ENCODE measurements around the gene FHOD3. TPM values are rescaled to one million over a fixed set of nuclear protein-coding genes. Genes with fewer than 3 reads are reported as not detected.

FHOD3 gene
- total RNA-seq, 1 donor from 2014 or later, result not detected

DNA sequence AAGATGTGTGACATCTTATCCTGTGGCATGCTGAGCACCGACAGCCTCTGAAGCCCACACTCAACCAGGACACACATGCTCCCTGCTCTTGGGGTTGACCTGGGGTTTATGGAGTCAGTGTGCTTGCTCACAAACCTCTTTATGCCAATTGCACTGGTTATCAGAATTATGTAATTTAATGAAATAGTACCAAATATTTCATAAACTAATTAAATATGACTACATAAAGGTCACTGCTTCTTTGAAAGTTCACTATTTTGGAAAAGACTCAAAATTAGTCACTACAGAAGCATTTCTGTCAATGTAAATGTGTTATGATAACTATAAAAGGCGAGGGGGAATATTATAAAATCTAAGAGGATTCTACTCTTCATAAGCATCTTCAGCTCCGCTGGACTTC is 76.7 kb downstream of the FHOD3 start:
- Mint-ChIP-seq H3K36me3 (ENCODE audit: low read depth) (no peaks in the 10 kb centered on the region), H3K4me3 (no peak overlapping the region), H3K27ac (no peak overlapping the region), H3K4me1 (ENCODE audit: low read depth) (no peaks in the 10 kb centered on the region), H3K9me3 (no peaks in the 10 kb centered on the region), H3K27me3 (ENCODE audit: insufficient read depth) (peaks cover 25% of the 10 kb centered on the region)
- DNase-seq (ENCODE audit: low spot score), result no peak
- intact Hi-C loops (cut with micrococcal nuclease), result no loop called here

DNA sequence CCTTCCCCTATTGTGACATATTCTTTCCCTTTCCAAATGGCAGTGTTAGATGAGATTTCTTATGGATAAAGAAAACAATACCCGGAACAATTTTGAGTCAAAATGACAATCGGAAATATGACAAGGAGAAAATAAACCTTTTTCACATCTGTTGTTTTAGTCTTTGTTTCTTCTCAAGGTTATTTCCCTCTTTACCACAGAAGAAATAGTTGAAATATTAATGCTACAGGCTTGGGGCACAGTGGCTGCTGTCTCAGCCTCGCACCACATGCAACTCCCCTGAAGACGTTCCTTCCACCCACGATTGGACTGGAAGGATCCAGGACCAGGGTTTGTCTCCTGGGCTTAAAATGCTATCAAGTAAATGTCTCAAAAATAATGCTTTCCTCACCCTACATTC is 77.6 kb downstream of the FHOD3 start:
- Mint-ChIP-seq H3K9me3 (no peaks in the 10 kb centered on the region), H3K27me3 (ENCODE audit: insufficient read depth) (peaks cover 25% of the 10 kb centered on the region), H3K4me3 (no peak overlapping the region), H3K4me1 (ENCODE audit: low read depth) (no peaks in the 10 kb centered on the region), H3K36me3 (ENCODE audit: low read depth) (no peaks in the 10 kb centered on the region), H3K27ac (no peak overlapping the region)
- intact Hi-C loops (cut with micrococcal nuclease), result no loop called here
- no peak for DNase-seq (ENCODE audit: low spot score)

DNA sequence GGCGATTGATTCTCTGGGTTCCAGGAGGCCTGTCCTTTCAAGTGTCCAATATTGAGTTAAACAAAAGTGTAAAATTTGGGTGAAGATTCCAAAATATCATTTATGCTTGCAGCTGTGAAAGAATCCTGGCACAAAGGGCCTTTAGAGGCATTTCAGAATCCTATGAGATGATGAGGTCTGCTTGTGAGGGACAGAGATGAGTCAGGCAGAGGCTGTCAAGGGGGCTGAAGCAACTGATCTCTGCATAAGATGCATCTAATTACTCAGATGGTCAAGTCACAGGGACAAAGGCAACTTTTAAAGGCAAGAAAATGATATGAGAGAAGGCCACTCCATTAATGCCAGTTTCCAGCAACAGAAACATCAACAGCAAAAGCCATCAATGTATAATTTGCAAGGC is 78.8 kb downstream of the FHOD3 start:
- Mint-ChIP-seq H3K4me3 (no peak overlapping the region), H3K27me3 (ENCODE audit: insufficient read depth) (peaks cover 22% of the 10 kb centered on the region), H3K36me3 (ENCODE audit: low read depth) (no peaks in the 10 kb centered on the region), H3K27ac (no peak overlapping the region), H3K4me1 (ENCODE audit: low read depth) (no peaks in the 10 kb centered on the region), H3K9me3 (no peaks in the 10 kb centered on the region)
- intact Hi-C loops (cut with micrococcal nuclease), result no loop called here
- no peak for DNase-seq (ENCODE audit: low spot score)

DNA sequence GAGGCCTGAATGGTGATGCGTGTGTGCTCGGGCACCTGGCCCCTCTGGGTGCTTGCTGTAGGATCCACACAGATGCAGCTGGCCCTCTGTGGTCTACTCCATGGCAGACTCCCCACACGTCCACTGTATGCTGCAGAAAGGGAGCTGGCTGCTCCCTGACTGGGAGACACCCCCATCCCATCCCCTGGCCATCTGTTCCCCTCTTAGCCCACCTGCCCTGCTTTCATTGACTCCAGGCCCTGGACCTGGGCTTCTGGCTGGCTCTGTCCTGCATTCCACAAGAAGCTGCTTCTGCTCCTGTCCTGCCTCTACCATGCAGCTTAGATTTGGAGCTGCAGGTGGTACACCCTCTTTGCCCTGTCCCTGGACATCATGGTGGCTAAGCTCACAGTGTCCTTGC is 80.1 kb downstream of the FHOD3 start:
- no peak for DNase-seq (ENCODE audit: low spot score)
- H3K27ac Mint-ChIP-seq, result no peak overlapping the region
- no peaks in the 10 kb centered on the region for H3K9me3 Mint-ChIP-seq
- no peaks in the 10 kb centered on the region for H3K36me3 Mint-ChIP-seq (ENCODE audit: low read depth)
- H3K27me3 Mint-ChIP-seq (ENCODE audit: insufficient read depth), result peaks cover 21% of the 10 kb centered on the region
- no peaks in the 10 kb centered on the region for H3K4me1 Mint-ChIP-seq (ENCODE audit: low read depth)
- no peak overlapping the region for H3K4me3 Mint-ChIP-seq
- intact Hi-C loops (cut with micrococcal nuclease), result no loop called here

DNA sequence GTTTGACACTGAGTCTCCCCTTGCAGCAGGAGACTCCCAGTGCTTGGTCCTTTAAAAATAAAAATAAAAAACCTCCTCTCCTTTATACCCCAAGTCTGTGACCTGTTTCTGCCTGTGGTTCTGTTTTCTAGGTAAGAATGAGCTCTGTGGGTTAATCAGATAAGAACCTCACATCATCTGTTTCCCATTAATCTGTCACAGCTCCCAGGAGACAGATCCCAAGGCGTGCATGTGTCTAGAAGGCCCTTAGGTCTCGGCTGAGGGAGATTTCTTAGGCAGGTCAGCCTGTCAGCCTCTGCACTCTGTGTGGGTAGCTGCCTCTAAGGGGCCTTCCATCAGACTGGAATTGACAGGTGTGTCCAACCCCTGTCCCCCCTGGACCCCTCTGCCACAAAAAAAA is 80.7 kb downstream of the FHOD3 start:
- Mint-ChIP-seq H3K9me3 (no peaks in the 10 kb centered on the region), H3K4me3 (no peak overlapping the region), H3K27ac (no peak overlapping the region), H3K4me1 (ENCODE audit: low read depth) (no peaks in the 10 kb centered on the region), H3K27me3 (ENCODE audit: insufficient read depth) (peaks cover 15% of the 10 kb centered on the region), H3K36me3 (ENCODE audit: low read depth) (no peaks in the 10 kb centered on the region)
- intact Hi-C loops (cut with micrococcal nuclease), result no loop called here
- DNase-seq (ENCODE audit: low spot score), result no peak

DNA sequence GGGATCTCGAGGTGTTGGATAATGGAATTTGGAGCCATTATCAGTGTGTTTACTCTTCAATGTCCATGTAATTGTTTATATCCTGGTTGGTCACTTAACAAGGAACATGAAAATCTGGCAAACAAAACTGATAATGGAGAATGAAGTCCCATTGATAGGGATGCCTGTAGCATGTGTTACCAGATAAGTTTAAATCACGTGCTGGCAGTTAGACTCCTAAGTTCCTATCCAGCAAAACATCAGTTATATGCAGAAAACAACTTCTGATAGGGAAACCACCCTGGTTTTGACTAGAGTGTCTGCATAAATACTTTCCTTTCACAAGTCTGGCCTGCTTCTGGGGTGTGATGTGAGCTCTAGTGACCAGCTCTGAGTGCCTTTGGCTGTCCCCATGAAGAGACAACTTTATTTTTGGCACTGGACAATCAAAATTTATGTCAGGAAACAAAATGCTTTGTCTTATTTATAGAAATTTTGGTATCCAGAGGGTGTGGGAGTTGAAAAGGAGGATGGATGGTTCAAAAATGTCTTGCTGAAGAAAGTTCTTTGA is 82.0 kb downstream of the FHOD3 start:
- H3K36me3 Mint-ChIP-seq (ENCODE audit: low read depth), result no peaks in the 10 kb centered on the region
- intact Hi-C loops (cut with micrococcal nuclease), result no loop called here
- H3K27me3 Mint-ChIP-seq (ENCODE audit: insufficient read depth), result peaks cover 6% of the 10 kb centered on the region
- H3K9me3 Mint-ChIP-seq, result no peaks in the 10 kb centered on the region
- no peaks in the 10 kb centered on the region for H3K4me1 Mint-ChIP-seq (ENCODE audit: low read depth)
- no peak for DNase-seq (ENCODE audit: low spot score)
- H3K27ac Mint-ChIP-seq, result no peak overlapping the region
- H3K4me3 Mint-ChIP-seq, result no peak overlapping the region

DNA sequence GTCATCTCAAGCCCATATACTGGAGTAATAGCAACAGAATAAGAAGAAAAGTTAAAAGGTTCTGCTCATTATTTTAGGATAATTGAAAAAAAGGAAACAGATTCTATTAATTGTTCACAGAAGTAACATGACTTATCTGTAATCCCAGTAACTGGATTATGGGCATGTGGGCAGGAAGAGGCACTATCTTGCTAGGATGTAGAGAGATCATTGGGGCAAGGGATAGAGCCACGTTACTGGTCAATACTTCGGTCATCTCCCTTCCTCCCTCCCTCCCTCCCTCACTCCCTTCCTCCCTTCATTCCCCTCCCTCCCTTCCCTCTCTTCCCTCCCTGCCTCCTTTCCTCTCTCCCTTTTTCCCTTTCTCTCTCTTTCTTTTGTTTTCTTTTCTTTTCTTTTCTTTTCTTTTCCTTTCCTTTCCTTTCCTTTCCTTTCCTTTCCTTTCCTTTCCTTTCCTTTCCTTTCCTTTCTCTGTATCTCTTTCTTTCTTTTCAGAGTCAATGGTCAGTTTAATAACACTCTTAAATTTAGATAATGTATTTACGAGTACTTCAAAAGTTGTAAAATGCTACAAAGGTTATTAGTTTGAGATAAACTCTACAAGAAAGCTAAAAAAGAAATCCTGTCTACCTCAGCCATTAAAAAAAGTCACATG is 82.8 kb downstream of the FHOD3 start:
- DNase-seq (ENCODE audit: low spot score), result no peak
- H3K36me3 Mint-ChIP-seq (ENCODE audit: low read depth), result no peaks in the 10 kb centered on the region
- H3K27ac Mint-ChIP-seq, result no peak overlapping the region
- intact Hi-C loops (cut with micrococcal nuclease), result no loop called here
- H3K27me3 Mint-ChIP-seq (ENCODE audit: insufficient read depth), result peaks cover 4% of the 10 kb centered on the region
- H3K4me3 Mint-ChIP-seq, result no peak overlapping the region
- H3K9me3 Mint-ChIP-seq, result no peaks in the 10 kb centered on the region
- no peaks in the 10 kb centered on the region for H3K4me1 Mint-ChIP-seq (ENCODE audit: low read depth)

DNA sequence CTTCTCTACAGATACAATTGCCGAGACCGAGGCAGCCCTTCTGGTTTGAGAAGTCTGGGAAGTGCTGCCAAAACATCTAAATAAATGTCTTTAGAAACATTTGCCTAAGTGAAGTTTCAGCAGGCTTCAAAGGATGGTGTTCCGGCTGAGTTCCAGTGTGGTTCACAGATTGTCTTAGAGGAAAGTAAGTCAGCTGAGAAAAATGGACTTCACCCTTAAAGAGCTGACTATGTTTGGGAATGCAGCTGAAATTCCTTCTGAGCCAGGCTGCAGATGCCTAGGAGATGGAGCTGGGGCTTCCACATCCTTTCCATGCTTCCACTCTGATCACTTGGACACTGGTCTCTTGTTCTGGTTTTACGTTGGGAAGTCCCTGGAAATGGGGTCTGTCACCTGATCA is 83.6 kb downstream of the FHOD3 start:
- H3K4me3 Mint-ChIP-seq, result no peak overlapping the region
- no peak for DNase-seq (ENCODE audit: low spot score)
- H3K36me3 Mint-ChIP-seq (ENCODE audit: low read depth), result no peaks in the 10 kb centered on the region
- H3K9me3 Mint-ChIP-seq, result no peaks in the 10 kb centered on the region
- H3K4me1 Mint-ChIP-seq (ENCODE audit: low read depth), result no peaks in the 10 kb centered on the region
- H3K27ac Mint-ChIP-seq, result no peak overlapping the region
- intact Hi-C loops (cut with micrococcal nuclease), result no loop called here
- no peaks in the 10 kb centered on the region for H3K27me3 Mint-ChIP-seq (ENCODE audit: insufficient read depth)

DNA sequence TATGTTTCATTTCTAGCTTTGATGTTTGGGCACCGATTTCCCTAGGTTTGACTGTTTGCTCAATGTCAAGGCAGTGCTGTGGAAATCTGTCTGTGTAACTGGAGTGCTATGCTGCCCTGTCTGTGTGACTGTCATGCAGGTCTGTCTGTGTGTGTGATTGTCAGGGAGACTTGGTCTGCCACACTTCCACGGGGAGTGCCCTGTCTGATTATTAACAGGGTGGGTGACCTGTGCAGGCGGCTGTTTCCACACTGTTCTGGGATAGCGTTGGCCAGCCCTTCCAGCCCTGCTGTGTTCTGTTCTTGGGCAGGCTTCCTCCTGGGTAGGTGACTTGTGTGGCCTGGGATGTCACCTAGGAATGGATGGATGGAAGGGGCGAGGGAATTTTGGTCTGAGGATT is 85.3 kb downstream of the FHOD3 start:
- intact Hi-C loops (cut with micrococcal nuclease), result no loop called here
- no peak for DNase-seq (ENCODE audit: low spot score)
- Mint-ChIP-seq H3K9me3 (no peaks in the 10 kb centered on the region), H3K4me3 (no peak overlapping the region), H3K27me3 (ENCODE audit: insufficient read depth) (no peaks in the 10 kb centered on the region), H3K4me1 (ENCODE audit: low read depth) (no peaks in the 10 kb centered on the region), H3K36me3 (ENCODE audit: low read depth) (no peaks in the 10 kb centered on the region), H3K27ac (no peak overlapping the region)

DNA sequence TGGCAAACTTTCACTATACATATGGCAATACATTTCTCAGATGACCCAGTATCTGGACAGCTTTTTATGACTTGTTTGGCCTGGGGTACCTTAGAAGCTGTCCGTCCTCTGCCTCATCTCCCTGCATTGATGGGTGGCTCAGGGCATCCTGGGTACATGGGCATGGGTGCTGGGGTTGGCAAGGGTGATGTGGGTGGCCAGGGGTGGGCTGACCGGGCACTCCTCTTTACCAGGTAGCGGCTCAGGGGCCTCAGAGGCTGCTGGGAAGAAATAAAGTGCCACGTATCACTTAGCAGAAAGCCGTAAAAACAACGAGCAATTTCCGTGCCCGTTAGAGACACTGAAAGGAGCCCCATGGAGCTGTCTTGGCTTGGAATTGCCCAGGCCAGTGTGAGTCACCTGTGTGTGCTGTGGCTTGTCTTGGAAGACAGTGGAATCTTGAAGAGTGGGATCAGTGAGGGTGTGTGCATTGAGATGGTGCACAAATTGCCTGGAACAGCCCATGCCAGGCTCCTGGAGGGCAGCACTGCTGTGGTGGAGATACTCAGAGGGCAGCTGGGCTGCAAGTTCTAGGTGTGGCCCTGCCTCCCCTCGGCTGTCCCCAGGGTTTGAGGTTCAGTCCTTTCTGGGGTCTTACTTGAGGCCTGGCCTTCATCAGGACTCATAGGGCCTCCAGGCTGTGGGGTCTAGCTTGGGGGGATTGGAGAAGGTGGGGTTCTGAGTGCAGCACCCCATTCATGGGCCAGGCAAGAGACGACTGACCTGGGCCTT is 88.8 kb downstream of the FHOD3 start:
- H3K36me3 Mint-ChIP-seq (ENCODE audit: low read depth), result no peaks in the 10 kb centered on the region
- no peaks in the 10 kb centered on the region for H3K9me3 Mint-ChIP-seq
- no peak overlapping the region for H3K27ac Mint-ChIP-seq
- H3K4me1 Mint-ChIP-seq (ENCODE audit: low read depth), result no peaks in the 10 kb centered on the region
- intact Hi-C loops (cut with micrococcal nuclease), result no loop called here
- DNase-seq (ENCODE audit: low spot score), result no peak
- H3K4me3 Mint-ChIP-seq, result no peak overlapping the region
- no peaks in the 10 kb centered on the region for H3K27me3 Mint-ChIP-seq (ENCODE audit: insufficient read depth)

DNA sequence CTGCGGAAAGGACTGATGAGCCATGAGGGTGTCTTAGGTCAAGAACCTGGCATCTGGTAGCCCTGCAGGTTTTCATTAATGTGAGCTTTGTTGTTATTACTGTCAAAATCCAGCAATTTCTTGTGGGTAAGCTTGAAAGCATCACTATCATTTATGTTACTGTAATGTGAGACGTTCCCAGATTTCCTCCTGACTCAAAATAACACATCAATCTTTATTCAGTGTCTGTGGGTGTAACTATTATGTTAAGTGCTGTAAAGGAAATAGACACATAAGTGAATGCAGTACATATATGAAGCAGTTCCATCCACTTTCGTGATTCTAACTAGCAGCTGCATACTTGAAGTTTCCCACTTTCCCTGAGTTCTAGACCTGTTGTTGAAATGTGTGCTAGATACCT is 89.8 kb downstream of the FHOD3 start:
- intact Hi-C loops (cut with micrococcal nuclease), result no loop called here
- Mint-ChIP-seq H3K4me3 (no peak overlapping the region), H3K36me3 (ENCODE audit: low read depth) (no peaks in the 10 kb centered on the region), H3K4me1 (ENCODE audit: low read depth) (no peaks in the 10 kb centered on the region), H3K9me3 (no peaks in the 10 kb centered on the region), H3K27me3 (ENCODE audit: insufficient read depth) (no peaks in the 10 kb centered on the region), H3K27ac (no peak overlapping the region)
- DNase-seq (ENCODE audit: low spot score), result no peak

DNA sequence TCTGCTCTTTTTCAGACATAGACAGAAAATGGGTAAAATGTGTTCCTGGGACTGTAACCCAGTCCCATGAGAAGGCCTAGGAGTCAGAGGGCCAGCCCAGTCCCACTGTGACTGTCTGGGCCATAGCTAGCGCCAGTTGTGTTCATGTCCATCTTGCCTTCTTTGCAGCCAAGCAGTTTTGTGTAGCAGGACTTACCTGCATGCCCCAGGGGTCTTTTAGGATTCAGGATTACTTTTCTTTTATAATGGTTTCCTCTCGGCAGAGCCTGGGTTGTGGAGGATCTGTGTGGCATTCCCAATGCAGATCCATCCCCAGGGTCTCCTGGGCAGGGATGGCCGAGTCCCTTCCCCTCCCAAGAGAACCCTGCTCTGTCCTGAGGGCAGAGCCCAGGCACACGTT is 90.8 kb downstream of the FHOD3 start:
- intact Hi-C loops (cut with micrococcal nuclease), result no loop called here
- Mint-ChIP-seq H3K9me3 (no peaks in the 10 kb centered on the region), H3K27me3 (ENCODE audit: insufficient read depth) (no peaks in the 10 kb centered on the region), H3K4me1 (ENCODE audit: low read depth) (no peaks in the 10 kb centered on the region), H3K27ac (no peak overlapping the region), H3K36me3 (ENCODE audit: low read depth) (no peaks in the 10 kb centered on the region), H3K4me3 (no peak overlapping the region)
- DNase-seq (ENCODE audit: low spot score), result no peak

DNA sequence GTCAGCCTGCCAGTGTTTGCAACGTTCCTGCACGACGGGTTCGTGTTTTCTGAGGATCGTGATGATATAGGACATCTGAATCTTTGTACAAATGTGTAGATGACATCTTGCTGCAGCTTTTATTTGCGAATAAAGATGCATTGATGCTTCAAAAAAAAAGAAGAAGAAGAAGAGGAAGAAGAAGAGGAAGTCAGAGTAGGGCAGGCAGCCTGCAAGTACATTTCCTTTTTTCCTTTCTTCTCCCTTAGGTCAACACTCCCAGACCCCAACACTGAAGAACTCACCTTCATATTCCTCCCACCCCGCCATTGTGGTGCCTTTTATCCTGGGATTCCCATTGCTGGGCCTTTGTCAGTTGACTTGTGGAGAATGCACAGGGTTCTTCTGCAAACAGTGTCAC is 91.5 kb downstream of the FHOD3 start:
- no peaks in the 10 kb centered on the region for H3K36me3 Mint-ChIP-seq (ENCODE audit: low read depth)

More for the DNA sequence above, 91.5 kb downstream of the FHOD3 start:
- no peaks in the 10 kb centered on the region for H3K9me3 Mint-ChIP-seq
- intact Hi-C loops (cut with micrococcal nuclease), result no loop called here
- no peaks in the 10 kb centered on the region for H3K4me1 Mint-ChIP-seq (ENCODE audit: low read depth)
- DNase-seq (ENCODE audit: low spot score), result no peak
- H3K27ac Mint-ChIP-seq, result no peak overlapping the region
- no peaks in the 10 kb centered on the region for H3K27me3 Mint-ChIP-seq (ENCODE audit: insufficient read depth)
- H3K4me3 Mint-ChIP-seq, result no peak overlapping the region

All from activated T-helper 1 cell treated with anti-CD3 and anti-CD28 coated beads, Interleukin-12 subunit alpha, Interleukin-12 subunit beta, Interleukin-2, Interleukin-4 antibody, amounts not matched to agents 30 ng/mL and 10 ng/mL and 1 ng/mL, durations not matched to agents 14 hours and 24 hours and 36 hours (primary cell).